WTC11 (cell line): Measurements from ENCODE around the gene WNT11.

Experiments
- ATF2 ChIP-seq: sonication (generic); formaldehyde crosslinking; IDR thresholded peaks from 2 replicates; pipeline ENCODE4 v1.8.1; 2022; ENCODE audit warnings: low read depth, missing genetic modification reagents, borderline replicate concordance
- ATF6 ChIP-seq: sonication (generic); formaldehyde crosslinking; IDR thresholded peaks from 2 replicates; pipeline ENCODE4 v1.8.1; 2023; ENCODE audit warnings: mild to moderate bottlenecking, missing genetic modification reagents
- CREB1 ChIP-seq: sonication (generic); formaldehyde crosslinking; IDR thresholded peaks from 2 replicates; pipeline ENCODE4 v1.8.0; 2023; ENCODE audit warnings: mild to moderate bottlenecking, missing genetic modification reagents
- CTCF ChIP-seq: fragments of 200-600 bp; IDR thresholded peaks from 2 replicates; pipeline ENCODE4 v1.8.0; 2022; ENCODE audit warnings: antibody characterized with exemption
- FOXP4 ChIP-seq: sonication (generic); formaldehyde crosslinking; IDR thresholded peaks from 2 replicates; pipeline ENCODE4 v1.8.0; 2022; ENCODE audit warnings: mild to moderate bottlenecking, missing genetic modification reagents
- HMGXB4 ChIP-seq: sonication (generic); formaldehyde crosslinking; IDR thresholded peaks from 2 replicates; pipeline ENCODE4 v1.8.1; 2023; ENCODE audit warnings: mild to moderate bottlenecking, moderate library complexity, missing genetic modification reagents
- NFE2L1 ChIP-seq: sonication (generic); formaldehyde crosslinking; IDR thresholded peaks from 2 replicates; pipeline ENCODE4 v1.8.1; 2023; ENCODE audit warnings: missing genetic modification reagents
- NR3C1 ChIP-seq: sonication (generic); formaldehyde crosslinking; conservative IDR thresholded peaks from 2 replicates; pipeline ENCODE4 v1.8.1; 2023; ENCODE audit warnings: low read depth, mild to moderate bottlenecking, missing genetic modification reagents
- PREB ChIP-seq: sonication (generic); formaldehyde crosslinking; IDR thresholded peaks from 2 replicates; pipeline ENCODE4 v1.8.1; 2022; ENCODE audit warnings: mild to moderate bottlenecking, missing genetic modification reagents, moderate library complexity, borderline replicate concordance
- SMAD3 ChIP-seq: sonication (generic); formaldehyde crosslinking; IDR thresholded peaks from 2 replicates; pipeline ENCODE4 v1.8.0; 2022; ENCODE audit warnings: missing genetic modification reagents, mild to moderate bottlenecking, borderline replicate concordance
- ZBTB43 ChIP-seq: sonication (generic); formaldehyde crosslinking; IDR thresholded peaks from 2 replicates; pipeline ENCODE4 v1.8.1; 2023; ENCODE audit warnings: mild to moderate bottlenecking, missing genetic modification reagents
- ZMAT4 ChIP-seq: fragments of 250-450 bp; sonication (Bioruptor Pico); IDR thresholded peaks from 2 replicates; pipeline ENCODE4 v1.9.0; 2021; ENCODE audit warnings: mild to moderate bottlenecking
- ZNF121 ChIP-seq: sonication (generic); formaldehyde crosslinking; IDR thresholded peaks from 2 replicates; pipeline ENCODE4 v1.8.0; 2023; ENCODE audit warnings: missing genetic modification reagents

GRCh38 chr11:76164081-76164480, 42.2 kb downstream of the WNT11 start:
- TF ChIP-seq CTCF (no peak), SMAD3 (CRISPR knock-in tag) (no peak), ZNF121 (CRISPR knock-in tag) (no peak), HMGXB4 (no peak), NR3C1 (no peak), CREB1 (CRISPR knock-in tag) (no peak), ZBTB43 (CRISPR knock-in tag) (no peak), PREB (CRISPR knock-in tag) (no peak), ZMAT4 (no peak), ATF2 (CRISPR knock-in tag) (no peak), NFE2L1 (CRISPR knock-in tag) (no peak), ATF6 (no peak), FOXP4 (CRISPR knock-in tag) (no peak)
